Activated CD4-positive, alpha-beta memory T cell treated with anti-CD3 and anti-CD28 coated beads for 36 hours (primary cell): ENCODE results near the gene AGPAT4. TPM values are rescaled to one million over a fixed set of nuclear protein-coding genes. Genes with fewer than 3 reads are reported as not detected.

Experiments used
- CTCF ChIA-PET: fragments of 350-600 bp; sonication (Branson Sonifier 250); formaldehyde crosslinking; loops from one replicate; lab custom pipeline; 2021; ENCODE audit warnings: antibody characterized with exemption, inconsistent platforms; lab: Charles Lee
- POLR2A ChIA-PET: fragments of 350-600 bp; sonication (Branson Sonifier 250); formaldehyde crosslinking; loops from one replicate; lab custom pipeline; 2021; ENCODE audit warnings: antibody characterized with exemption; lab: Charles Lee
- DNase-seq: peaks from one replicate; pipeline ENCODE4 v3.0.0-alpha.2; 2020
- H3K27ac Mint-ChIP-seq: one replicate; pipeline ENCODE4 v1.8.0; 2021; ENCODE audit warnings: mixed read lengths
- H3K27me3 Mint-ChIP-seq: one replicate; pipeline ENCODE4 v1.8.0; 2021; ENCODE audit warnings: mixed read lengths
- H3K36me3 Mint-ChIP-seq: one replicate; pipeline ENCODE4 v1.8.0; 2021; ENCODE audit warnings: mixed read lengths
- H3K4me1 Mint-ChIP-seq: one replicate; pipeline ENCODE4 v1.8.0; 2021; ENCODE audit warnings: low read depth, mixed read lengths
- H3K4me3 Mint-ChIP-seq: one replicate; pipeline ENCODE4 v1.8.0; 2021; ENCODE audit warnings: mild to moderate bottlenecking, mixed read lengths
- H3K9me3 Mint-ChIP-seq: one replicate; pipeline ENCODE4 v1.8.0; 2021; ENCODE audit warnings: mixed read lengths
- intact Hi-C: fragments of 100-400 bp; cut with micrococcal nuclease; formaldehyde crosslinking; loops from one replicate; pipeline ENCODE4 v1.15.1; 2023
- total RNA-seq, 2 experiments: library from RNA; stranded (reverse); gene quantifications; one replicate each; pipeline ENCODE4 v1.2.3, GENCODE V29; 2021

The AGPAT4 gene
- total RNA-seq, 2 experiments from 2014 or later, result 4.7 to 5.6 TPM

GRCh38 chr6:161107779-161108730 is 165.8 kb downstream of the AGPAT4 start:
- intact Hi-C loops, result no loop called here
- Mint-ChIP-seq H3K27me3 (no peaks in the 10 kb centered on the region), H3K36me3 (peaks cover 75% of the 10 kb centered on the region), H3K27ac (no peak overlapping the region), H3K9me3 (no peaks in the 10 kb centered on the region), H3K4me1 (peaks cover 34% of the 10 kb centered on the region), H3K4me3 (no peak overlapping the region)
- POLR2A ChIA-PET, result no interaction called here
- CTCF ChIA-PET, result no interaction called here
- DNase-seq, result no peak

- H3K4me3 Mint-ChIP-seq, result no peak overlapping the region
- no peaks in the 10 kb centered on the region for H3K27me3 Mint-ChIP-seq
- H3K36me3 Mint-ChIP-seq, result peaks cover 61% of the 10 kb centered on the region
- ChIA-PET CTCF (interaction anchor here (0.7 kb wide), 1 partner anchor 268 kb away, joined by 3 read pairs; no protein-coding TSS in a partner anchor), POLR2A (no interaction called here)
- H3K27ac Mint-ChIP-seq, result peak overlapping the region; percentile 11
- H3K4me1 Mint-ChIP-seq, result peaks cover 13% of the 10 kb centered on the region
- no peak for DNase-seq
- intact Hi-C loops, result no loop called here
- H3K9me3 Mint-ChIP-seq, result no peaks in the 10 kb centered on the region
Measured at GRCh38 chr6:161105408-161105807, 168.5 kb downstream of the AGPAT4 start.

GRCh38 chr6:161104966-161105365 is 168.9 kb downstream of the AGPAT4 start:
- POLR2A ChIA-PET, result no interaction called here

GRCh38 chr6:161103475-161103874 is 170.4 kb downstream of the AGPAT4 start:
- H3K9me3 Mint-ChIP-seq, result no peaks in the 10 kb centered on the region
- ChIA-PET CTCF (no interaction called here), POLR2A (no interaction called here)
- peaks cover 57% of the 10 kb centered on the region for H3K36me3 Mint-ChIP-seq
- H3K27ac Mint-ChIP-seq, result no peak overlapping the region
- H3K27me3 Mint-ChIP-seq, result no peaks in the 10 kb centered on the region
- DNase-seq, result no peak
- H3K4me1 Mint-ChIP-seq, result peaks cover 10% of the 10 kb centered on the region
- intact Hi-C loops, result no loop called here
- H3K4me3 Mint-ChIP-seq, result no peak overlapping the region

More at GRCh38 chr6:161104966-161105365, 168.9 kb downstream of the AGPAT4 start:
- Mint-ChIP-seq H3K27me3 (no peaks in the 10 kb centered on the region), H3K36me3 (peaks cover 58% of the 10 kb centered on the region), H3K9me3 (no peaks in the 10 kb centered on the region), H3K27ac (peak overlapping the region; percentile 33), H3K4me1 (peaks cover 10% of the 10 kb centered on the region), H3K4me3 (no peak overlapping the region)
- CTCF ChIA-PET, result no interaction called here
- intact Hi-C loops, result no loop called here
- no peak for DNase-seq

- no peak for DNase-seq
- Mint-ChIP-seq H3K9me3 (no peaks in the 10 kb centered on the region), H3K27ac (no peak overlapping the region), H3K4me1 (peaks cover 10% of the 10 kb centered on the region), H3K4me3 (no peak overlapping the region), H3K27me3 (no peaks in the 10 kb centered on the region), H3K36me3 (peaks cover 56% of the 10 kb centered on the region)
- ChIA-PET POLR2A (no interaction called here), CTCF (interaction anchor here (0.6 to 1.7 kb wide), 4 partner anchors 9 to 269 kb away, joined by 3 to 8 read pairs (median 4); no protein-coding TSS in a partner anchor)
- intact Hi-C loops, result no loop called here
Measured at GRCh38 chr6:161101517-161101916, 172.3 kb downstream of the AGPAT4 start.

- peaks cover 48% of the 10 kb centered on the region for H3K36me3 Mint-ChIP-seq
- intact Hi-C loops, result no loop called here
- CTCF ChIA-PET, result interaction anchor here (0.7 kb wide), 1 partner anchor 271 kb away, joined by 3 read pairs; no protein-coding TSS in a partner anchor
Measured at GRCh38 chr6:161100072-161100471, 173.8 kb downstream of the AGPAT4 start.

GRCh38 chr6:161095916-161096315 is 177.9 kb downstream of the AGPAT4 start:
- H3K4me1 Mint-ChIP-seq, result peaks cover 7% of the 10 kb centered on the region
- ChIA-PET POLR2A (no interaction called here), CTCF (interaction anchor here (1.0 kb wide), 1 partner anchor 166 kb away, joined by 4 read pairs; no protein-coding TSS in a partner anchor)
- no peak overlapping the region for H3K27ac Mint-ChIP-seq
- peaks cover 45% of the 10 kb centered on the region for H3K36me3 Mint-ChIP-seq
- H3K9me3 Mint-ChIP-seq, result no peaks in the 10 kb centered on the region
- no peaks in the 10 kb centered on the region for H3K27me3 Mint-ChIP-seq
- intact Hi-C loops, result loop anchor here (10.0 kb wide), 1 partner anchor 161 kb away; no protein-coding TSS in a partner anchor
- DNase-seq, result no peak
- H3K4me3 Mint-ChIP-seq, result no peak overlapping the region

More at GRCh38 chr6:161100072-161100471, 173.8 kb downstream of the AGPAT4 start:
- no peaks in the 10 kb centered on the region for H3K27me3 Mint-ChIP-seq
- H3K27ac Mint-ChIP-seq, result no peak overlapping the region
- DNase-seq, result no peak
- no peaks in the 10 kb centered on the region for H3K9me3 Mint-ChIP-seq
- H3K4me1 Mint-ChIP-seq, result peaks cover 3% of the 10 kb centered on the region
- POLR2A ChIA-PET, result no interaction called here
- H3K4me3 Mint-ChIP-seq, result no peak overlapping the region

- POLR2A ChIA-PET, result no interaction called here
- no peak for DNase-seq
- no peak overlapping the region for H3K4me3 Mint-ChIP-seq
- H3K27ac Mint-ChIP-seq, result no peak overlapping the region
- CTCF ChIA-PET, result no interaction called here
- H3K36me3 Mint-ChIP-seq, result peaks cover 47% of the 10 kb centered on the region
- H3K4me1 Mint-ChIP-seq, result peaks cover 7% of the 10 kb centered on the region
- H3K9me3 Mint-ChIP-seq, result no peaks in the 10 kb centered on the region
- H3K27me3 Mint-ChIP-seq, result no peaks in the 10 kb centered on the region
- intact Hi-C loops, result loop anchor here (10.0 kb wide), 1 partner anchor 160 kb away; no protein-coding TSS in a partner anchor
Measured at GRCh38 chr6:161094955-161095354, 178.9 kb downstream of the AGPAT4 start.

- H3K4me3 Mint-ChIP-seq, result no peak overlapping the region
- CTCF ChIA-PET, result interaction anchor here (1.4 kb wide), 2 partner anchors 10 to 161 kb away, joined by 3 to 4 read pairs; no protein-coding TSS in a partner anchor
Measured at GRCh38 chr6:161091972-161092701, 181.7 kb downstream of the AGPAT4 start.

GRCh38 chr6:161091151-161091550 is 182.7 kb downstream of the AGPAT4 start:
- H3K9me3 Mint-ChIP-seq, result no peaks in the 10 kb centered on the region
- no peak for DNase-seq
- peaks cover 7% of the 10 kb centered on the region for H3K4me1 Mint-ChIP-seq
- H3K36me3 Mint-ChIP-seq, result peaks cover 56% of the 10 kb centered on the region
- no peak overlapping the region for H3K4me3 Mint-ChIP-seq
- POLR2A ChIA-PET, result no interaction called here
- intact Hi-C loops, result loop anchor here (10.0 kb wide), 1 partner anchor 156 kb away; no protein-coding TSS in a partner anchor
- CTCF ChIA-PET, result no interaction called here
- no peaks in the 10 kb centered on the region for H3K27me3 Mint-ChIP-seq
- no peak overlapping the region for H3K27ac Mint-ChIP-seq

More at GRCh38 chr6:161091972-161092701, 181.7 kb downstream of the AGPAT4 start:
- peaks cover 7% of the 10 kb centered on the region for H3K4me1 Mint-ChIP-seq
- no peak for DNase-seq
- H3K27me3 Mint-ChIP-seq, result no peaks in the 10 kb centered on the region
- H3K9me3 Mint-ChIP-seq, result no peaks in the 10 kb centered on the region
- intact Hi-C loops, result loop anchor here (10.0 kb wide), 1 partner anchor 157 kb away; no protein-coding TSS in a partner anchor
- H3K27ac Mint-ChIP-seq, result no peak overlapping the region
- POLR2A ChIA-PET, result no interaction called here
- peaks cover 51% of the 10 kb centered on the region for H3K36me3 Mint-ChIP-seq

GRCh38 chr6:161088676-161089328 is 185.1 kb downstream of the AGPAT4 start:
- Mint-ChIP-seq H3K4me3 (no peak overlapping the region), H3K27me3 (no peaks in the 10 kb centered on the region), H3K9me3 (no peaks in the 10 kb centered on the region), H3K27ac (no peak overlapping the region), H3K36me3 (peaks cover 57% of the 10 kb centered on the region), H3K4me1 (peaks cover 22% of the 10 kb centered on the region)
- no peak for DNase-seq
- CTCF ChIA-PET, result interaction anchor here (0.7 kb wide), 1 partner anchor 13 kb away, joined by 3 read pairs; no protein-coding TSS in a partner anchor
- POLR2A ChIA-PET, result no interaction called here
- intact Hi-C loops, result no loop called here
